Measurements from ENCODE around the gene CRISP3. TPM values are rescaled to one million over a fixed set of nuclear protein-coding genes. Genes with fewer than 3 reads are reported as not detected.

The CRISP3 gene, protein sequence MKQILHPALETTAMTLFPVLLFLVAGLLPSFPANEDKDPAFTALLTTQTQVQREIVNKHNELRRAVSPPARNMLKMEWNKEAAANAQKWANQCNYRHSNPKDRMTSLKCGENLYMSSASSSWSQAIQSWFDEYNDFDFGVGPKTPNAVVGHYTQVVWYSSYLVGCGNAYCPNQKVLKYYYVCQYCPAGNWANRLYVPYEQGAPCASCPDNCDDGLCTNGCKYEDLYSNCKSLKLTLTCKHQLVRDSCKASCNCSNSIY
- not detected for total RNA-seq

GRCh38 chr6:49744259-49744658 lies at the start of gene CRISP3:
Gene CRISP3, minus strand, starts transcription at chr6:49744388. Its CDS starts 21 bp downstream, at chr6:49744367.

DNA sequence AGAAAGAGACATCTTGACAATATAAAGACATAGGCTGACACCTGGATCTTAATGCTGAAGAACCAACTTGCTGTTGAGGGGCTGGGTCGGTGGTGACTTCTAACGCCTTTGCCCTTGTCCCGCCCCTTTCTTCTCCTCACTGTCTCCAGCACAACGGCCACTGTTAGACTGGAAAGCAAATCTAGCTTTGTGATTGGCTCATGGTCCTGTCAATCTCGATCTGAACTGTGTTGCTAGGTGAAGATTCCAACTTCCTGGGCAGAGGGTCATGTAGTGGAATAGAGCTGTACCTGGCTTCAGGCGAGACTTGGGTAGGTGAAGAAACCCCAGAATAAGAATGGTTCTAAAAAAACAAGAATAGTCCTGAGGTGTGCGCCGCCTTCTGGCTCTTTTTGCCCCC lies 43.0 kb upstream of the CRISP3 start, which contains the start of gene PGK2:
Gene PGK2 (minus strand): TSS at position 110 of the 400 bp plus-strand sequence. CDS start 98 bp downstream, at position 12.

DNA sequence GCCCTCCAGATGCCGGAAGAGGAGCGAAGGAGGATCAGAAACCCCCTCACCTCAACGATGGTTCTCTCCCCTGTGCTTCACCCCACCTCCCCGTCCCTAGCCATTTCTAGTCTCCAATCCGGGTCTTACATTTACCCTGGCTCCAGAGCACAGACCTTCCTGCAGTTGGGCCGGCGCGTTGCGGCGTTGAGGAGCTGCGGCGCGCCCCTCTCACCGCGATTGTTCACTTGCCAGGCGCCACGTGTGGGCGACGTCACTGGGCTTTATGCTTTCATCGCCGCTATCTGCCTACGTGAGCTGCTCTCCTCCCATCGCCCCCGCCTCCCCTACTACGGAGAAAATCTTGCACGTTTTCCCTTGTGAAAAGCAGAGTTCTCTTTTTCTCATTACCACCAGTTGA lies 30.8 kb downstream of the CRISP3 start, which contains the start of gene CRISP2:
Gene CRISP2 (minus strand): TSS at position 198 of the 400 bp plus-strand sequence. CDS start 4,347 bp downstream, outside the sequence.

Other genes starting within 250 kb of the CRISP3 start
- gene GLYATL3, start 244.5 kb downstream of the CRISP3 start, total RNA-seq: not detected
- not detected for gene C6orf141, start 193.7 kb downstream of the CRISP3 start, total RNA-seq
- not detected for gene RHAG, start 107.5 kb downstream of the CRISP3 start, total RNA-seq
- not detected for gene CRISP2, start 30.8 kb downstream of the CRISP3 start, total RNA-seq
- gene PGK2, start 42.9 kb upstream of the CRISP3 start, total RNA-seq: not detected
- gene CRISP1, start 122.1 kb upstream of the CRISP3 start, total RNA-seq: not detected
- not detected for gene DEFB114, start 219.8 kb upstream of the CRISP3 start, total RNA-seq
- not detected for gene DEFB113, start 225.2 kb upstream of the CRISP3 start, total RNA-seq